Umbilical cord (tissue), 2 donors: ENCODE measurements around the gene OTOP2. TPM values are rescaled to one million over a fixed set of nuclear protein-coding genes. Genes with fewer than 3 reads are reported as not detected.
"Not testable (repeated sequence)": the region's sequence is repeated elsewhere in the genome, so short reads cannot be mapped to it uniquely, and the experiment has no call there.

Experiments
- DNase-seq: peaks from one replicate; pipeline ENCODE4 v3.0.0-alpha.2; 2015; ENCODE audit warnings: low spot score
- total RNA-seq: library from RNA; depleted of rRNA; stranded (reverse); fragments of >200 nt; gene quantifications from one replicate; pipeline ENCODE4 v1.2.3, GENCODE V29; 2014; ENCODE audit warnings: low replicate concordance; ENCODE audit not compliant: insufficient read depth

The OTOP2 gene
- total RNA-seq, 1 donor from 2014 or later = 0.72 TPM

DNA sequence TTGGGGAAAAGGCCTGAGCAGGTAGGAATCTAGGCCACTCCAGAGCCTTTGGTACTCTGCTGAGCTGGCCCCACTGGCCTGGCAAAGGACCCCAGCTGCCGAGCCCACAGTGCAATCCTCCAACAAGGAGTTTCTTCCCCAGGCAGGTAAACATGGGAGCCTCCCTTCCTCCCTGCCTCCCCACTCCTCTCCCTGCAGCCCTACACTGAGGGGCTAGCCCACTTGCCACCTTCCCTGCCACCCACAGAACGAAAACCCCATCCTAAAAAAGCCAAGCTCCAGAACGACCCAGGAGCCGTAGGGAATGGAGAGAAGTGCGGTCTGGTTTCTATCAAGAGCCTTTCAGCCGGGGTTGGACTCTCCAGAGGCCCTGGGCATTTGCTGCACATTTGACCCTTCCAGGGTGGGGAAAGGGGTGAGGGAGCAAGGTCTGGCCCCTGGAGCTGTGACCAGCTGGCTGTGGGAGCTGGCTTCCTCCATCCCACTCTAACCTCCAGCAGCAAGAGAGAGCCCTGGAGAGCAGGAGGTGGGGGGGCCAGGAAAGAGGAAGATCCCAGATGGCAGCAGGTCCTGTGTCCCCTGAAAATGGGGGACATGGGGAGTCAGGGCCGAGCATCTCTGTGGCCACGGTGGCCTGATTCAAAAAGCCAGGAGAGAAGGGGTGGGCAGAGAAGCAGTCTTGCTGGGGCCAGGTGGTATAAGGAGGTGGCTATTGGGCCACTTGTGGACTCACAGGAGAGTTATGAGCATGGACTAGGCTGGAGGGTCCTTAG, 47.2 kb downstream of the OTOP2 start:
- no peak for DNase-seq

DNA sequence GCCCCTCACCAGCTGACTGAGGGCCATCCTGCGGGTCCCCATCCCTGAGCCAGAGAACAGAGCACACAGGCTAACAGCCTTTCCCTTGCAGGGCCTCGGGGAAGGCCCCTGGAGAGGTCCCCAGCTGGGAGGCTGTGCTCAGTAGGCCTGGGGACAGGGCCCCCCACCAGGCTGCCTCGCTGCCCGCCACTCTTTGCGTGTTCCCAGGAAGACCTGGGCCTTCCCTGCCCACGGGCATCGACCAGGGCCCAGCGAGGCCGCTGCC, 47.7 kb downstream of the OTOP2 start:
- DNase-seq = no peak

DNA sequence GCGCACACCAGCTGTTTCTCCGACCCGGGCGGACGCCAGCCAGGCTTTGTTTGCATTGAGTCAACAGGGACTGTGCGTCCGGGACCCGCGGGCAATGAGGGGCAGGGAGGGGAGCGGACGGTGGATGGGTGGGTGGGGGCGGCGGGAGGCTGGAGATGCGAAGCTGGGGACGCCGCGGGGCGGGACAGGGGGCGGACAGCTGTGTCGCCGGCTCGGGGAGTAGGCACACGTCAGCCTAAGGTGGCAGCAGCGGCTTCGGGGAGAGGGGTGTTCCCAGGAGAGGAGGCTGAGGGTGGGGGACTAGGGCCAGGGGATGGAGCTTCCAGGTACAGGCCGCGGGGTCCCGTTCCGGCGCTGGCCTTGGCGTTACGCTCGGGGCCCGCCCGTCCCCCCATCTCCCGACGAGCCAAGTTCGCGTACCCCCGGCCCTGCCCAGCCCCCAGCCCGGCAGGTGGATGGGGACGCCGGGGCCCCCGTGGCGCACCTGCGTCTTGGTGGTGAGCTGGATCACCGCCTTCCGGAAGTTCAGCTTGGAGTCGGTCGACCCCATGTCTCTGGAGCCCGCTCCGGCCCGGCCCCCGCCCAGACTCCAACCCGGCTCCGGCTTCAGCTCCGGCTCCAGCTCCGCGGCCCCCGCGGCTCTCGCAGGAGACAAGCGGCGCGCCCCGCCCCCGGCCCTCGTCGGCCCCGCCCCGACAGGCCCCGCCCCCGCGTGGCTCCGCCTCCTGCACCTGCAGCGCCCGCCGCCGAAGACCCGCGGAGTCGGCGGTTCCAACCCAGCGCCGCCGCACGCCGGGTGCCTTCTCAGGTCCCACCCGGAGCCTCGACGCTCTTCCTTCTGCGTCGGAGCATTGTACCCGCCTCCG, 48.3 kb downstream of the OTOP2 start, which contains the start of gene HID1:
HID1 (minus strand) TSS at position 653 of the 866 bp plus-strand sequence; CDS start at position 550, 103 bp downstream.
- DNase-seq = no peak

GRCh38 chr17:74972973-74973328, 48.9 kb downstream of the OTOP2 start:
- no peak for DNase-seq

GRCh38 chr17:74975943-74976342, 51.9 kb downstream of the OTOP2 start:
- DNase-seq = no peak

- DNase-seq = no peak
These were observed 53.7 kb downstream of the OTOP2 start for GRCh38 chr17:74977802-74978201.

- DNase-seq = no peak
These were observed 54.2 kb downstream of the OTOP2 start for GRCh38 chr17:74978240-74978639.

GRCh38 chr17:74979408-74980146, 55.5 kb downstream of the OTOP2 start:
- no peak for DNase-seq

DNA sequence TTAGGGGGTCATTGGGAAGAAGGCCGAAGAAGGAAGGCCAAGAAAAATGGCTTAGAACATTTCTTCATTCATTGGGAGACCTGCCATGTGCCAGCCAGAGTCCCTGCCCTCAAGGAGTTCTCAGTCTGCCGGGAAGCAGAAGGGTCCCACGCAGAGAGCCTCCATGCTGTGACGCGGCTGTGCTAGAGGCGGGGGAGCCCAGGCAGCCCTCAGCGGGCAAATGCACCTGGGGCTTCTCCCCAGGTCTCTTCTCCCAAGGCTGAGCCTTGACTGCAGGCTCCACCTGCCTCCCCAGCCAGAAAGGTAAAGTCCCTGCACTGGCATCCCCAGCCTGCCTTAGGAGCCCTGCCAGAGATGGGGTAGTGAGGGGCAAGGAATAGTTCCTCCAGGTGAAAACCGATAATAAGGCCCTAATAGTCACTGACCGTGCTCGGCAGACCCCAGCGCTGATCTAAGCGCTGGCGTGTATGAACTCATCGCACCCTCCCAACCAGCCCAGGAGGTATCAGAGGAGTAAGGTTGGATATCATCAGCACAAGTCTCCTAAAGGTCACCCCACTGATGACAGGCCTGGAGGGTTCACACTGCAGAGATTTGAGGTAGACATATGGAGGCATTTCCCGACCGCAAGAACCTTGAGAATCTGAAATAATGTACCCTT, 57.4 kb downstream of the OTOP2 start:
- no peak for DNase-seq

GRCh38 chr17:74981979-74982662, 58.0 kb downstream of the OTOP2 start:
- DNase-seq = peak; percentile 69

DNA sequence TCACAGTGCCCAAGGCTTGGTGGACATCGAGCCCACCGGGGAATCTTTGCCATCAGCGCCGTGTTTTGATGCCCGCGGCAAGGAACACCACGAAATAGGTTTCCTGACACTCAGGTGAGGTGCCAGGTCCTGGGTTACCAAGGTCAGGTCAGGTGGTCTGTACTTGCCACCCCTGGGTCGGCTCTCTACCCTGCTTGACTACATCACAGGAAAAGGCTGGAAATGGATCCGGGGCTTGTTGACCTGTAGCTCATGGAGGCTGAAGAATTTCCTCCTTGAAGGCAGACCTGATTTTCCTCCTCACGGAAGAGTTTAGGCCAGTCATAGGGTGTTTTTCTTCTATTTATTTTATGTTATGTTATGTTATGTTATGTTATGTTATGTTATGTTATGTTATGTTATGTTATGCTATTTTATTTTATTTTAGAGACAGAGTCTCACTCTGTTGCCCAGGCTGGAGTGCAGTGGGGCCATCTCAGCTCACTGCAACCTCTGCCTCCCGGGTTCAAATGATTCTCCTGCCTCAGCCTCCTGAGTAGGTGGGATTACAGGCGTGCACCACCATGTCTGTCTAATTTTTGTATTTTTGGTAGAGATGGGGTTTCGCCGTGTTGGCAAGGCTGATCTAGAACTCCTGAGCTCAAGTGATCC, 58.7 kb downstream of the OTOP2 start:
- DNase-seq = not testable (repeated sequence)

Other genes with a start within 250 kb of the OTOP2 start
- gene CD300LF, start 211.3 kb upstream of the OTOP2 start, total RNA-seq = 3.1 TPM
- gene RAB37, start 187.0 kb upstream of the OTOP2 start, total RNA-seq = 4.6 TPM
- gene NHERF1, start 175.6 kb upstream of the OTOP2 start, total RNA-seq = 12.5 TPM
- 18.1 TPM for gene NAT9, start 147.9 kb upstream of the OTOP2 start, total RNA-seq
- gene GRIN2C, start 64.4 kb upstream of the OTOP2 start, total RNA-seq = 4.1 TPM
- 1.7 TPM for gene FDXR, start 51.3 kb upstream of the OTOP2 start, total RNA-seq
- not detected for gene FADS6, start 30.6 kb upstream of the OTOP2 start, total RNA-seq
- gene USH1G, start 1.0 kb upstream of the OTOP2 start, total RNA-seq = 2.9 TPM
- not detected for gene OTOP3, start 11.6 kb downstream of the OTOP2 start, total RNA-seq
- gene HID1, start 48.5 kb downstream of the OTOP2 start, total RNA-seq = 8.9 TPM
- 3.1 TPM for gene CDR2L, start 63.4 kb downstream of the OTOP2 start, total RNA-seq
- gene MRPL58, start 88.4 kb downstream of the OTOP2 start, total RNA-seq = 24.6 TPM
- 231 TPM for gene ATP5PD, start 122.7 kb downstream of the OTOP2 start, total RNA-seq
- gene KCTD2, start 123.0 kb downstream of the OTOP2 start, total RNA-seq = 21.2 TPM
- gene SLC16A5, start 163.7 kb downstream of the OTOP2 start, total RNA-seq = 20.7 TPM
- gene ARMC7, start 185.7 kb downstream of the OTOP2 start, total RNA-seq = 2.6 TPM
- gene NT5C, start 207.5 kb downstream of the OTOP2 start, total RNA-seq = 47.7 TPM
- 16.6 TPM for gene JPT1, start 230.2 kb downstream of the OTOP2 start, total RNA-seq